ENCODE data around the gene DLGAP1.
"Not testable (repeated sequence)": the region's sequence is repeated elsewhere in the genome, so short reads cannot be mapped to it uniquely, and the experiment has no call there.

DLGAP1 gene

GRCh38 chr18:4106407-4107033 lies 348.6 kb downstream of the DLGAP1 start:
- DNase-seq (ENCODE audit: insufficient read length, low spot score), result peak; percentile 9
- no peak for FAIRE-seq

GRCh38 chr18:4102901-4103300 lies 352.2 kb downstream of the DLGAP1 start:
- no peak for FAIRE-seq
- DNase-seq (ENCODE audit: insufficient read length, low spot score), result no peak

- DNase-seq (ENCODE audit: insufficient read length, low spot score) (no peak), FAIRE-seq (no peak)
Measured at GRCh38 chr18:4101009-4101408, 354.1 kb downstream of the DLGAP1 start.

- FAIRE-seq (no peak), DNase-seq (ENCODE audit: insufficient read length, low spot score) (no peak)
Measured at GRCh38 chr18:4096486-4096885, 358.6 kb downstream of the DLGAP1 start.

GRCh38 chr18:4093676-4094075 lies 361.4 kb downstream of the DLGAP1 start:
- DNase-seq (ENCODE audit: insufficient read length, low spot score) (no peak), FAIRE-seq (no peak)

- FAIRE-seq, result no peak
- no peak for DNase-seq (ENCODE audit: insufficient read length, low spot score)
Measured at GRCh38 chr18:4084382-4084900, 370.7 kb downstream of the DLGAP1 start.

GRCh38 chr18:4078246-4078645 lies 376.9 kb downstream of the DLGAP1 start:
- DNase-seq (ENCODE audit: insufficient read length, low spot score) (no peak), FAIRE-seq (no peak)

GRCh38 chr18:4077721-4078120 lies 377.4 kb downstream of the DLGAP1 start:
- DNase-seq (ENCODE audit: insufficient read length, low spot score) (no peak), FAIRE-seq (no peak)

- no peak for FAIRE-seq
- no peak for DNase-seq (ENCODE audit: insufficient read length, low spot score)
Measured at GRCh38 chr18:4077204-4077603, 377.9 kb downstream of the DLGAP1 start.

- no peak for DNase-seq (ENCODE audit: insufficient read length, low spot score)
- no peak for FAIRE-seq
Measured at GRCh38 chr18:4074647-4075046, 380.5 kb downstream of the DLGAP1 start.

GRCh38 chr18:4069183-4069582 lies 385.9 kb downstream of the DLGAP1 start:
- no peak for DNase-seq (ENCODE audit: insufficient read length, low spot score)
- no peak for FAIRE-seq

- peak; percentile 21 for FAIRE-seq
Measured at GRCh38 chr18:4068552-4069158, 386.5 kb downstream of the DLGAP1 start.

GRCh38 chr18:4063545-4063944 lies 391.6 kb downstream of the DLGAP1 start:
- FAIRE-seq, result no peak

More at GRCh38 chr18:4068552-4069158, 386.5 kb downstream of the DLGAP1 start:
- DNase-seq (ENCODE audit: insufficient read length, low spot score), result peak; percentile 8

GRCh38 chr18:4060427-4061281 lies 394.5 kb downstream of the DLGAP1 start:
- FAIRE-seq, result no peak
- no peak for DNase-seq (ENCODE audit: insufficient read length, low spot score)

More at GRCh38 chr18:4063545-4063944, 391.6 kb downstream of the DLGAP1 start:
- no peak for DNase-seq (ENCODE audit: insufficient read length, low spot score)

GRCh38 chr18:4058179-4058578 lies 396.9 kb downstream of the DLGAP1 start:
- DNase-seq (ENCODE audit: insufficient read length, low spot score) (no peak), FAIRE-seq (no peak)

GRCh38 chr18:4040391-4041092 lies 414.6 kb downstream of the DLGAP1 start:
- DNase-seq (ENCODE audit: insufficient read length, low spot score) (no peak), FAIRE-seq (no peak)

GRCh38 chr18:4035521-4035920 lies 419.6 kb downstream of the DLGAP1 start:
- DNase-seq (ENCODE audit: insufficient read length, low spot score) (no peak), FAIRE-seq (no peak)

GRCh38 chr18:4034815-4035214 lies 420.3 kb downstream of the DLGAP1 start:
- not testable (repeated sequence) for DNase-seq (ENCODE audit: insufficient read length, low spot score); FAIRE-seq

GRCh38 chr18:4026542-4026941 lies 428.6 kb downstream of the DLGAP1 start:
- FAIRE-seq, result no peak

GRCh38 chr18:4024702-4025101 lies 430.4 kb downstream of the DLGAP1 start:
- FAIRE-seq (no peak), DNase-seq (ENCODE audit: insufficient read length, low spot score) (no peak)

More at GRCh38 chr18:4026542-4026941, 428.6 kb downstream of the DLGAP1 start:
- no peak for DNase-seq (ENCODE audit: insufficient read length, low spot score)

GRCh38 chr18:4022749-4023148 lies 432.4 kb downstream of the DLGAP1 start:
- not testable (repeated sequence) for DNase-seq (ENCODE audit: insufficient read length, low spot score); FAIRE-seq

Data from GM19239 (cell line).